Liver (tissue), 3 donors: ENCODE results near the gene PCDHA13.

Source experiments
- GABPA ChIP-seq, 2 donors: IDR thresholded peaks in 1 of 2; conservative IDR thresholded peaks in 1 of 2; 2 replicates each; pipeline ENCODE4 v1.6.1; 2016; ENCODE audit warnings: antibody characterized with exemption in 2 of 2, mild to moderate bottlenecking in 1 of 2, moderate library complexity in 1 of 2
- RAD21 ChIP-seq, 2 donors: IDR thresholded peaks; 2 replicates each; pipeline ENCODE4 v1.6.1; 2016; ENCODE audit warnings: antibody characterized with exemption in 2 of 2, mild to moderate bottlenecking in 2 of 2
- TF ChIP-seq, protein P1 (sequence below): IDR thresholded peaks from 2 replicates; pipeline ENCODE4 v1.6.1; 2016; ENCODE audit warnings: antibody characterized with exemption
- TF ChIP-seq, protein P2 (sequence below): fragments of 150-350 bp; IDR thresholded peaks from 2 replicates; pipeline ENCODE4 v1.5.1; 2017; ENCODE audit warnings: improper control_type of control experiment, low read depth, low read length; ENCODE audit not compliant: missing input control
- TF ChIP-seq, protein P3 (sequence below): IDR thresholded peaks from 2 replicates; pipeline ENCODE4 v1.6.1; 2016; ENCODE audit warnings: antibody characterized with exemption, mild to moderate bottlenecking
- donor health status: healthy.
- donor health status: healthy.

DNA sequence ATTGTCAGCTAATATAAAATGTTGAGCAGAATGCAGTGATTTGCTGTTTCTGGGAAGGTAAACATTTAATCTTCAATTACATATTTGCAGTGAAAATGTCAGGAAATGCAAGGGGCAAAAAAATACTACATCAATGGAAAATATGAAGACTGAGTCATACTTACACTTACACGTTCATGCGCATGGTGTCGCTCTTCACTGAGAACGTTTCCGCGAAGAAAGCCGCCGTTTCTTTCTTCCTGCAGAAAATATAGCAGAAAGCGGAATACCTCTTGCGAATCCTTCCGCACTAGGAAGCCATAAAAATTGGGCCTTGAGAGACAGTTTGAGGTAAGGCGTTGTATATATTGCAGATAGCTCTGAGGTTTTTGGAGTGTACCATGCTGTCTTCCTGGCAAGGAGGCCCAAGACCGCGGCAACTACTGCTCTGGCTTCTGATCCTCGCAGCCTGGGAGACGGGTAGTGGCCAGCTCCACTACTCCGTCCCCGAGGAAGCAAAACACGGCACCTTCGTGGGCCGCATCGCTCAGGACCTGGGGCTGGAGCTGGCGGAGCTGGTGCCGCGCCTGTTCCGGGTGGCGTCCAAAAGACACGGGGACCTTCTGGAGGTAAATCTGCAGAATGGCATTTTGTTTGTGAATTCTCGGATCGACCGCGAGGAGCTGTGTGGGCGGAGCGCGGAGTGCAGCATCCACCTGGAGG is at the start of gene PCDHA13:
- TF ChIP-seq GABPA (IDR thresholded peaks at IDR 0.05 in 1 of 2, conservative IDR thresholded peaks at IDR 0.05 in 1 of 2) (no peak), RAD21 (IDR thresholded peaks at IDR 0.05) (peak; percentile 55 to 68)
- TF ChIP-seq, protein P1, sequence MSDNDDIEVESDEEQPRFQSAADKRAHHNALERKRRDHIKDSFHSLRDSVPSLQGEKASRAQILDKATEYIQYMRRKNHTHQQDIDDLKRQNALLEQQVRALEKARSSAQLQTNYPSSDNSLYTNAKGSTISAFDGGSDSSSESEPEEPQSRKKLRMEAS, result no peak
- TF ChIP-seq, protein P2, sequence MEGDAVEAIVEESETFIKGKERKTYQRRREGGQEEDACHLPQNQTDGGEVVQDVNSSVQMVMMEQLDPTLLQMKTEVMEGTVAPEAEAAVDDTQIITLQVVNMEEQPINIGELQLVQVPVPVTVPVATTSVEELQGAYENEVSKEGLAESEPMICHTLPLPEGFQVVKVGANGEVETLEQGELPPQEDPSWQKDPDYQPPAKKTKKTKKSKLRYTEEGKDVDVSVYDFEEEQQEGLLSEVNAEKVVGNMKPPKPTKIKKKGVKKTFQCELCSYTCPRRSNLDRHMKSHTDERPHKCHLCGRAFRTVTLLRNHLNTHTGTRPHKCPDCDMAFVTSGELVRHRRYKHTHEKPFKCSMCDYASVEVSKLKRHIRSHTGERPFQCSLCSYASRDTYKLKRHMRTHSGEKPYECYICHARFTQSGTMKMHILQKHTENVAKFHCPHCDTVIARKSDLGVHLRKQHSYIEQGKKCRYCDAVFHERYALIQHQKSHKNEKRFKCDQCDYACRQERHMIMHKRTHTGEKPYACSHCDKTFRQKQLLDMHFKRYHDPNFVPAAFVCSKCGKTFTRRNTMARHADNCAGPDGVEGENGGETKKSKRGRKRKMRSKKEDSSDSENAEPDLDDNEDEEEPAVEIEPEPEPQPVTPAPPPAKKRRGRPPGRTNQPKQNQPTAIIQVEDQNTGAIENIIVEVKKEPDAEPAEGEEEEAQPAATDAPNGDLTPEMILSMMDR, result peak; percentile 17
- TF ChIP-seq, protein P3, sequence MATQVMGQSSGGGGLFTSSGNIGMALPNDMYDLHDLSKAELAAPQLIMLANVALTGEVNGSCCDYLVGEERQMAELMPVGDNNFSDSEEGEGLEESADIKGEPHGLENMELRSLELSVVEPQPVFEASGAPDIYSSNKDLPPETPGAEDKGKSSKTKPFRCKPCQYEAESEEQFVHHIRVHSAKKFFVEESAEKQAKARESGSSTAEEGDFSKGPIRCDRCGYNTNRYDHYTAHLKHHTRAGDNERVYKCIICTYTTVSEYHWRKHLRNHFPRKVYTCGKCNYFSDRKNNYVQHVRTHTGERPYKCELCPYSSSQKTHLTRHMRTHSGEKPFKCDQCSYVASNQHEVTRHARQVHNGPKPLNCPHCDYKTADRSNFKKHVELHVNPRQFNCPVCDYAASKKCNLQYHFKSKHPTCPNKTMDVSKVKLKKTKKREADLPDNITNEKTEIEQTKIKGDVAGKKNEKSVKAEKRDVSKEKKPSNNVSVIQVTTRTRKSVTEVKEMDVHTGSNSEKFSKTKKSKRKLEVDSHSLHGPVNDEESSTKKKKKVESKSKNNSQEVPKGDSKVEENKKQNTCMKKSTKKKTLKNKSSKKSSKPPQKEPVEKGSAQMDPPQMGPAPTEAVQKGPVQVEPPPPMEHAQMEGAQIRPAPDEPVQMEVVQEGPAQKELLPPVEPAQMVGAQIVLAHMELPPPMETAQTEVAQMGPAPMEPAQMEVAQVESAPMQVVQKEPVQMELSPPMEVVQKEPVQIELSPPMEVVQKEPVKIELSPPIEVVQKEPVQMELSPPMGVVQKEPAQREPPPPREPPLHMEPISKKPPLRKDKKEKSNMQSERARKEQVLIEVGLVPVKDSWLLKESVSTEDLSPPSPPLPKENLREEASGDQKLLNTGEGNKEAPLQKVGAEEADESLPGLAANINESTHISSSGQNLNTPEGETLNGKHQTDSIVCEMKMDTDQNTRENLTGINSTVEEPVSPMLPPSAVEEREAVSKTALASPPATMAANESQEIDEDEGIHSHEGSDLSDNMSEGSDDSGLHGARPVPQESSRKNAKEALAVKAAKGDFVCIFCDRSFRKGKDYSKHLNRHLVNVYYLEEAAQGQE, result peak; percentile 22
